IPS DF 6.9 (cell line): ENCODE data around the gene CXCL3.
A peak's percentile ranks its signal among the peaks of the same experiment; 100 is the strongest.

Experiments
- DNase-seq: peaks from one replicate; pipeline ENCODE4 v3.0.0-alpha.2; 2013; ENCODE audit warnings: low read depth, low spot score
- H3K27ac ChIP-seq: one replicate; pipeline ENCODE4 v1.5.1; 2013; ENCODE audit warnings: low read length, control low read depth
- H3K27me3 ChIP-seq: 2 replicates; pipeline ENCODE4 v1.6.1; 2013; ENCODE audit warnings: mild to moderate bottlenecking, low read length; ENCODE audit not compliant: control insufficient read depth, insufficient read depth
- H3K36me3 ChIP-seq: 2 replicates; pipeline ENCODE4 v1.6.1; 2013; ENCODE audit warnings: low read length; ENCODE audit not compliant: control insufficient read depth, insufficient read depth
- H3K4me1 ChIP-seq: 2 replicates; pipeline ENCODE4 v1.6.1; 2013; ENCODE audit warnings: low read length; ENCODE audit not compliant: control insufficient read depth, insufficient read depth
- H3K4me3 ChIP-seq: 2 replicates; pipeline ENCODE4 v1.5.1; 2013; ENCODE audit warnings: mild to moderate bottlenecking, low read length
- H3K9me3 ChIP-seq: 2 replicates; pipeline ENCODE4 v1.6.1; 2013; ENCODE audit warnings: low read length, inconsistent platforms; ENCODE audit not compliant: control insufficient read depth, insufficient read depth
- whole genome bisulfite sequencing: extraction: QIAGEN DNeasy Blood & Tissue Kit; methylation state at CpG from one replicate; pipeline ENCODE4 v1.1.7; 2013; ENCODE audit warnings: mixed read lengths, missing lambda C conversion rate; ENCODE audit not compliant: insufficient read length, insufficient coverage; 5-methylcytosine and 5-hydroxymethylcytosine counted together

CXCL3 gene

GRCh38 chr4:74055498-74055897 is 17.0 kb upstream of the CXCL3 start:
- WGBS = no CpG with 5 or more reads among the region's 3 CpGs
- no peaks in the 10 kb centered on the region for H3K27me3 ChIP-seq
- no peak overlapping the region for H3K4me3 ChIP-seq
- no peak for DNase-seq
- H3K36me3 ChIP-seq = no peaks in the 10 kb centered on the region
- no peaks in the 10 kb centered on the region for H3K4me1 ChIP-seq
- H3K27ac ChIP-seq = no peak overlapping the region
- no peaks in the 10 kb centered on the region for H3K9me3 ChIP-seq

GRCh38 chr4:74055096-74055495 is 16.6 kb upstream of the CXCL3 start:
- no peaks in the 10 kb centered on the region for H3K27me3 ChIP-seq
- DNase-seq = no peak
- no peaks in the 10 kb centered on the region for H3K36me3 ChIP-seq
- H3K4me1 ChIP-seq = no peaks in the 10 kb centered on the region
- no peak overlapping the region for H3K27ac ChIP-seq
- no CpG with 5 or more reads among the region's 2 CpGs for WGBS
- H3K4me3 ChIP-seq = no peak overlapping the region
- no peaks in the 10 kb centered on the region for H3K9me3 ChIP-seq

GRCh38 chr4:74054483-74055047 is 16.1 kb upstream of the CXCL3 start:
- H3K4me1 ChIP-seq = no peaks in the 10 kb centered on the region
- H3K27ac ChIP-seq = no peak overlapping the region
- H3K36me3 ChIP-seq = no peaks in the 10 kb centered on the region
- H3K27me3 ChIP-seq = no peaks in the 10 kb centered on the region
- DNase-seq = no peak
- WGBS = no CpG with 5 or more reads among the region's 1 CpG
- H3K4me3 ChIP-seq = no peak overlapping the region
- no peaks in the 10 kb centered on the region for H3K9me3 ChIP-seq

- Histone ChIP-seq H3K27ac (no peak overlapping the region), H3K36me3 (no peaks in the 10 kb centered on the region), H3K27me3 (no peaks in the 10 kb centered on the region), H3K4me3 (no peak overlapping the region), H3K4me1 (0 out of 2 replicates have a peak, but pooled peaks cover 1% of the 10 kb centered on the region), H3K9me3 (no peaks in the 10 kb centered on the region)
- DNase-seq = no peak
- no CpG with 5 or more reads among the region's 1 CpG for WGBS
These were observed 8.7 kb upstream of the CXCL3 start for GRCh38 chr4:74047152-74047551.

GRCh38 chr4:74045772-74046171 is 7.3 kb upstream of the CXCL3 start:
- WGBS = no CpG with 5 or more reads among the region's 2 CpGs
- DNase-seq = no peak
- Histone ChIP-seq H3K9me3 (no peaks in the 10 kb centered on the region), H3K4me1 (0 out of 2 replicates have a peak, but pooled peaks cover 1% of the 10 kb centered on the region), H3K36me3 (no peaks in the 10 kb centered on the region), H3K27ac (no peak overlapping the region), H3K27me3 (no peaks in the 10 kb centered on the region), H3K4me3 (no peak overlapping the region)

GRCh38 chr4:74045247-74045646 is 6.8 kb upstream of the CXCL3 start:
- no CpG with 5 or more reads among the region's 3 CpGs for WGBS
- H3K27ac ChIP-seq = no peak overlapping the region

GRCh38 chr4:74044677-74045076 is 6.2 kb upstream of the CXCL3 start:
- H3K36me3 ChIP-seq = no peaks in the 10 kb centered on the region
- H3K9me3 ChIP-seq = no peaks in the 10 kb centered on the region
- DNase-seq = no peak
- H3K27me3 ChIP-seq = no peaks in the 10 kb centered on the region
- H3K4me3 ChIP-seq = no peak overlapping the region
- no CpG with 5 or more reads among the region's 3 CpGs for WGBS
- 0 out of 2 replicates have a peak, but pooled peaks cover 3% of the 10 kb centered on the region for H3K4me1 ChIP-seq
- no peak overlapping the region for H3K27ac ChIP-seq

More at GRCh38 chr4:74045247-74045646, 6.8 kb upstream of the CXCL3 start:
- H3K4me3 ChIP-seq = no peak overlapping the region
- no peak for DNase-seq
- H3K27me3 ChIP-seq = no peaks in the 10 kb centered on the region
- 0 out of 2 replicates have a peak, but pooled peaks cover 1% of the 10 kb centered on the region for H3K4me1 ChIP-seq
- no peaks in the 10 kb centered on the region for H3K36me3 ChIP-seq
- H3K9me3 ChIP-seq = no peaks in the 10 kb centered on the region

- no peaks in the 10 kb centered on the region for H3K36me3 ChIP-seq
- H3K4me3 ChIP-seq = no peak overlapping the region
- WGBS = no CpG with 5 or more reads among the region's 2 CpGs
- no peak overlapping the region for H3K27ac ChIP-seq
- H3K4me1 ChIP-seq = peaks cover 5% of the 10 kb centered on the region; the same call in 1 of the 2 replicates
- no peak for DNase-seq
- H3K27me3 ChIP-seq = no peaks in the 10 kb centered on the region
- no peaks in the 10 kb centered on the region for H3K9me3 ChIP-seq
These were observed 4.2 kb upstream of the CXCL3 start for GRCh38 chr4:74042681-74043080.

GRCh38 chr4:74041418-74041817 is 2.9 kb upstream of the CXCL3 start:
- H3K4me3 ChIP-seq = no peak overlapping the region
- no CpG with 5 or more reads among the region's 1 CpG for WGBS
- H3K36me3 ChIP-seq = no peaks in the 10 kb centered on the region
- no peak for DNase-seq
- H3K9me3 ChIP-seq = no peaks in the 10 kb centered on the region
- no peaks in the 10 kb centered on the region for H3K27me3 ChIP-seq
- no peak overlapping the region for H3K27ac ChIP-seq
- H3K4me1 ChIP-seq = peaks cover 5% of the 10 kb centered on the region; the same call in 1 of the 2 replicates

- Histone ChIP-seq H3K27me3 (no peaks in the 10 kb centered on the region), H3K9me3 (no peaks in the 10 kb centered on the region), H3K4me3 (peak overlapping the region; percentile 51; the same call in 1 of the 2 replicates), H3K27ac (no peak overlapping the region), H3K36me3 (no peaks in the 10 kb centered on the region), H3K4me1 (peaks cover 5% of the 10 kb centered on the region; the same call in 1 of the 2 replicates)
- no peak for DNase-seq
- WGBS = no CpG with 5 or more reads among the region's 4 CpGs
These were observed 850 bp upstream of the CXCL3 start for GRCh38 chr4:74039315-74039763.

- Histone ChIP-seq H3K36me3 (no peaks in the 10 kb centered on the region), H3K4me3 (peak overlapping the region; percentile 51; the same call in 1 of the 2 replicates), H3K4me1 (peaks cover 5% of the 10 kb centered on the region; the same call in 1 of the 2 replicates), H3K27ac (no peak overlapping the region), H3K27me3 (no peaks in the 10 kb centered on the region), H3K9me3 (no peaks in the 10 kb centered on the region)
- no CpG with 5 or more reads among the region's 17 CpGs for WGBS
- DNase-seq = no peak
These were observed 434 bp downstream of the CXCL3 start for GRCh38 chr4:74038086-74038424.
